Measurements from ENCODE around the gene APMAP.

APMAP gene

GRCh38 chr20:25011261-25011660 is 18.7 kb upstream of the APMAP start:
- no peak for TF ChIP-seq CTCF (IDR thresholded peaks at IDR 0.05; ENCODE audit: low read depth, low read length)
- no peak for DNase-seq

DNA sequence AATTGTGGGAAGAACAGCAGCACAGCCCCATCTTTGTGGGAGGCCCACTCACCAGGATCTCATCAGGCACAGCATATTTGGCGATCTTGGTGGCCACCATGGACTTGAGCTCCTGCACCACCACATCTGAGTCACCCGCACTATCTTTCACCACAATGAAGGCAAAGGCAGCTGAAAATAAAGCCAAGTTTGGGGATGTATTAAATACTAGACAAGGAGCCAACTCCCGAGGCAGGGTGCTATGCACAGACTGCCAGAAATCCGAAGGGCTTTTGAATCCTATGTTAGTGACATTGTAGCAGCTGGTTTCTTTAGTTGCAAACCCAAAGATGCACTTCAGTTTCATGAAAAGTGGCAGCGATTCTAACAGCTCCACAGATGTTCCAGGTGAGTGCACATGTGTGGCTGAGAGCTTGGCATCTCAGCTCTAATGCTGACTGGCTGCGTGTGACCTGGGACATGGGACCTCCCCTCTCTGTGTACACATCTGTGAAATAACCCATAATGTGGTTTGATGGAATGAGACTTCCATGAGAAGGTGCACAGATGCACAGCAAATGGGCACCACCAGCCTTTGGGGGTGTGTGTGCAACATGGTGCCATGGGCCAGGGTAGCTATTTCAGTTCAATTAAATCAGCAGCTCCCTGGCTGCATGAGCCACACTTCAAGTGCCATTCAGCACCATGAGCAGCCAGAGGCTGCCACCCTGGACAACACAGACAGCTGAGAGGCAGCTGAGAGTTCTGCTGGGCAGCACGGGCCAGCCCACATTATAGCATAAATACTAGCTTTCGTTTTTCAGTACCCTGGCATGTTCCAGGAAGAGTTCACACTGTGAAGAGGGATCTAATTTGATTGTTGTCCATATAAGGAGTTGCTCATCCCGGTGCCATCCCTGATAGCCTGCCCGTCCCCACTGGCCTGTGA is 16.9 kb upstream of the APMAP start:
- H3K27me3 ChIP-seq, result no peaks in the 10 kb centered on the region
- no peaks in the 10 kb centered on the region for H3K36me3 ChIP-seq
- TF ChIP-seq CTCF (IDR thresholded peaks at IDR 0.05; ENCODE audit: low read depth, low read length), result no peak
- no peak overlapping the region for H3K4me3 ChIP-seq (ENCODE audit: low read depth, low read length)
- H3K9me3 ChIP-seq, result no peaks in the 10 kb centered on the region
- no peak for DNase-seq
- no peaks in the 10 kb centered on the region for H3K4me1 ChIP-seq

More at GRCh38 chr20:25011261-25011660, 18.7 kb upstream of the APMAP start:
- Histone ChIP-seq H3K36me3 (no peaks in the 10 kb centered on the region), H3K4me1 (no peaks in the 10 kb centered on the region), H3K27me3 (no peaks in the 10 kb centered on the region), H3K9me3 (no peaks in the 10 kb centered on the region), H3K4me3 (ENCODE audit: low read depth, low read length) (no peak overlapping the region)

- Histone ChIP-seq H3K27me3 (no peaks in the 10 kb centered on the region), H3K4me3 (ENCODE audit: low read depth, low read length) (no peak overlapping the region), H3K4me1 (no peaks in the 10 kb centered on the region), H3K9me3 (no peaks in the 10 kb centered on the region), H3K36me3 (no peaks in the 10 kb centered on the region)
- no peak for TF ChIP-seq CTCF (IDR thresholded peaks at IDR 0.05; ENCODE audit: low read depth, low read length)
- DNase-seq, result no peak
Observed at GRCh38 chr20:25008388-25009217, 16.1 kb upstream of the APMAP start.

DNA sequence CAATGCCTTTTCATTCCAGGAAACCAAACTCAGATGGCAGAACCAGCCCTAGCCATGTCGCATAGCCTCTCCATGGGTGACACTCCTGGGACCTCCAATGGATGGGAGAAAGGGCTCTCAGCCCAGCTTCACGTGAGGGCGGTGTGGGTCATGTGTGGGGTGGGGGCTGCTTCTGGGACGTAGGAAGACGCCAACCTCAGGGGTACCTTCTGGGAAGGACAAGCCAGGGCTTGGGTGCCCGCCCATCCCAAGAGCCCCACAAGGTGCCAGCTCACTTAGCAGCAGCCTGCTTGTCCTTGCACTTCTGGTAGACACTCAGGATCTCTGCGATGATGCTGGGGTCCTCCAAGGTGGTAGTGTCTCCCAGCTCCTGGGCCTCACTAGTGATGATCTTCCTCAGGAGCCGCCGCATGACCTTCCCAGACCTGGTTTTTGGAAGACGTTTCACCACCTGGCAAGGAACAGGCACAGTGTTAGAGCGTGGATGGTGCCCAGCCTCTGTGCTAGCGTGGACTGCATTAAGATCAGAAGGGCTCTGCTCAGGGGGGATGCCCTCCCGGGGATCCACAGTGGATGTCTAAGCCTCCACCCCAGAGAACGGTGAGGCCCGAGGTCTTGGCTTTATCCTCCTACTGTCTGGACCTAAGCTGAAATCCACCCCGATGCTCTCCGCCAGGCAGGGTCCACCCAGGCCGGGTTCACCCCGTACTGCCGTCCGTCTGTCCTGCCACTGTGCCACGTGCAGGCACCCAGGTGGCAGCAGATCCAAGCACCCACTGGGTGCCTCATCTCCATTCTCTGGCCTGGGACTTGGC is 15.1 kb upstream of the APMAP start:
- DNase-seq, result no peak
- no peak for TF ChIP-seq CTCF (IDR thresholded peaks at IDR 0.05; ENCODE audit: low read depth, low read length)
- no peaks in the 10 kb centered on the region for H3K4me1 ChIP-seq
- H3K9me3 ChIP-seq, result no peaks in the 10 kb centered on the region
- H3K27me3 ChIP-seq, result no peaks in the 10 kb centered on the region
- no peaks in the 10 kb centered on the region for H3K36me3 ChIP-seq
- no peak overlapping the region for H3K4me3 ChIP-seq (ENCODE audit: low read depth, low read length)

DNA sequence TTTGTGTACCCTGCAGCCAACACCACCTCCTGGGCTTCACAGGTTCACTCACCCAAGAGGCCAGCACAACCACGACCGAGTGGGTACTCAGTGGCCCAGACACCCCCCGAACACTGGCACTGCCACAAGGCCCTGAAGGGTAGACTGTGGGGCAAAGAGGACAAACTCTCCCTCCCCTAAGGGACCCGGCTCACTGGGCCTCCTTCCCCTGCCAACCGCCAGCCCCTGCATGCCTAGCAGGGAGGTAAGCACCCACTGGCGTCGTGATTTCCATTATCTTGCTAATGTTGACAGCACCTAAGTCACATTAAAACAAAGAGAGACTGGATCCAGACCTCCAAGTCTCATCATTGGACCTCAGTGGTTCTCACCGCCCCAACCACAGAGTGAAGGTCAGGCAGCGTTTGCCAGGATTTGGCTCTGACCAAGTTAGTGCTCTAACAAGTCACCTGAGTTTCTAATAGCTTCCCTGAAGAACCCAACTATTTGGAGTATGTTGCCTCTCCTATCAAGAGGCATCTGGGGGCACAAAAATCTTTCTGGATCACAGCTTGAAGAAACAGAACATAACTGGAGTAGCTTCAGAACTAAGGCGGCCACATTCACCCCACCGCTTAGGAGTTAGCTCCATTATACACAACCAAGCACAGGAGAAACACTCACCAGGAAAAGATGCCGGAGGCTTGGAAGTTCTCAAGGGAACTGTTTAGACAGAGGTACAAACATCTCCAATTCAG is 14.0 kb upstream of the APMAP start:
- H3K27me3 ChIP-seq, result no peaks in the 10 kb centered on the region
- DNase-seq, result no peak
- H3K36me3 ChIP-seq, result no peaks in the 10 kb centered on the region
- no peak for TF ChIP-seq CTCF (IDR thresholded peaks at IDR 0.05; ENCODE audit: low read depth, low read length)
- H3K9me3 ChIP-seq, result no peaks in the 10 kb centered on the region
- no peaks in the 10 kb centered on the region for H3K4me1 ChIP-seq
- H3K4me3 ChIP-seq (ENCODE audit: low read depth, low read length), result no peak overlapping the region
